LHCN-M2 (cell line): ENCODE data around the gene TSHR. TPM values are rescaled to one million over a fixed set of nuclear protein-coding genes. Genes with fewer than 3 reads are reported as not detected.
"Not testable (repeated sequence)": the region's sequence is repeated elsewhere in the genome, so short reads cannot be mapped to it uniquely, and the experiment has no call there.

Source experiments
- DNase-seq: peaks from one replicate; pipeline ENCODE4 v3.0.0-alpha.2; 2012; ENCODE audit warnings: low read depth
- total RNA-seq: library from RNA; depleted of rRNA; stranded (reverse); fragments of >200 nt; gene quantifications from 2 replicates; pipeline ENCODE4 v1.2.3, GENCODE V29; 2014

Gene TSHR
- total RNA-seq, 1 experiment from 2014 or later: 0.29 TPM

GRCh38 chr14:80948291-80948690, 7.1 kb upstream of the TSHR start:
- no peak for DNase-seq

GRCh38 chr14:80951491-80951890, 3.9 kb upstream of the TSHR start:
- no peak for DNase-seq

DNA sequence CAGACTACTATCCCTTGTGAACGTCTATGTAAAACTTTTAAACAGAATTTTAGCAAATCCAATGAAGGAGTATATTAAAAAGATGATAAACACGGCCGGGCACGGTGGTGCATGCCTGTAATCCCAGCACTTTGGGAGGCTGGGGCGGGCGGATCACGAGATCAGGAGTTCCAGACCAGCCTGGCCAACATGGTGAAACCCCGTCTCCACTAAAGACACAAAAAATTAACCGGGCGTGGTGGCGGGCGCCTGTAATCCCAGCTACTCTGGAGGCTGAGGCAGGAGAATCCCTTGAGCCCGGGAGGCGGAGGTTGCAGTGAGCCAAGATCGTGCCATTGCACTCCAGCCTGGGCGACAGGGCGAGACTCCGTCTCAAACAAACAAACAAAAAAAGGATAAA, 2.2 kb upstream of the TSHR start:
- DNase-seq: not testable (repeated sequence)

DNA sequence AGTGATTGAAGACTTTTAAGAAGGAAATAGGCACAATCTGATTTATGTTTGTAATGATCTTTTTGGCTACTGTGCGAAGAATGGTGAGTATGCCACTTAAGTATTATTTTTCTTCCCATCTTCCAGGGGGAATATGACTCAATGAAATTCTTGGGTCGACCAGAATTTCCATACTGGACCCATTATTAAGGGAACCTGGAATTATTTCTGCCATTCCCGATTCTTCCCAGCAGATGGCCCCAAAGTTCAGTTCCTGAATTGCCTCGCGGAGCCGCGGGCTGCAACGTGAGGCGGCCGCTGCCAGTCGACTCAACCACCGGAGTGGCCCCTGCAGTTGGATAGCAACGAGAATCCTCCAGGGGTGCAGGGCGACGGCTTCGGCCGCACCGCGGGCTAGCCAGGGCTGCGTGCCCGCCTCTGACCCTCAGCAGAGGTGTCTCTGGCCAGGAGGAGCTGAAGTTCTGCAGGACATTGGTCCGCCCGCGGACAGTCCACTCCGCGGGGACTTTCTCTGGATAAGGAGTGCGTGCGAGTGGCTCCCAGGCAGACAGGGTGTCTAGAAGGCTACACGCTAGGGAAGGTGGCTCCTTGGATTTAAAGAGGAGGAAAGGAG, 628 bp upstream of the TSHR start:
- DNase-seq: peak; percentile 82

DNA sequence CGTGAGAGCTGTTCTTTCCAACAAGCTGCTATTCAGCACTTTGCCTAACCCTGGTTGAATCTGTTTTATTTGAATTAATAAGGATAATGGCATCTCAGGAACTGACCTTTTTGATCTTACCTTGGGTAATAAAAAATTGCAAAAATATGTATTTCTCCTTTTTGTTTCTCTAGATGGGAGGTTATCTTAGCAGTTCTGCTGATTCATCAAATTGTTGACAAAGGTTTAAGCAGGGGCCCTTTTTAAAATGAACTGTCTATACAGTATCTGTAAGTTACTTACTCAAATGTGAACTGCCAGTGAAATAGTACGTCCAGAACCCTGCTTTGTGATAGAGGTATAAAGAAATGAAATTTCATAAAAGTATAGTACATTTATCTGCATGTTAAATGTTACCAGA, 681 bp downstream of the TSHR start:
- no peak for DNase-seq

DNA sequence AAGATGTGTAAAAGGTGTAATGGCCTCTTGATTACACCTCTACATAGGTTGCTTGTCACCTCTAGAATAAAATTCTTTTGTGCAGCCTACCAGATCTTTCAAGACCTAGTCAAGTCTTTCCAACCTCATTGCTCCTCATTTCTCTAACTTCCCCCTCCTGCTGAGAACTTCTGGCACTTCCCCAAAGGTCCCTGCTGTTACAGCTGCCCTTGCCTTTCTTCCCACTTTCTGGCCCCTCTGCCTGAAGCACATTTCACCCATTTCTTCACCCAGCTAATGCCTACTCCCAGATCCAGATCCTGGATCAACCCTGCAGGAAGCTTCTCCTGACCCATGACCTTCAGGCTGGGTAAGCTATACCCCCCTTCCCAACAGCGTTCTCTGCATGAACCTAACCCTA, 1.5 kb downstream of the TSHR start:
- peak; percentile 29 for DNase-seq

- DNase-seq: no peak
Observed at GRCh38 chr14:80957613-80958012, 2.2 kb downstream of the TSHR start.

DNA sequence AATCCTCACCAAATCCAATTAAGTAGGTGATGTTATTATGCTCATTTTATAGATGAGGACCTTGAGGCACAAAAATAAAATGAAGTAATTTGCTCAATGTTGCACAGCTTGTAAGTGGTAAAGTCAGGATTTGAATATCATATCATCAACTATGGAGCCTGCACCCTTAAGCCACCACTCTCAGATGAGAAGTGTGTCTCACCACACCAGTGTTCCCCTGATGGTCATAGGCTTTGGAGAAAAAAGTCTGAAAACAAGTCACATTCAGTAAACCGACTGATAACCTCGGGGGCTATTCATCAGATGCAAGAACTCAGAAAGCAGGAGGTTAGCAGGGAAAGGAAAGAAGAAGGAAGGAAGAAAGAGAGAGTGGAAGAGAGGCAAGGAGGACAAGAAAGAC, 2.8 kb downstream of the TSHR start:
- no peak for DNase-seq

DNA sequence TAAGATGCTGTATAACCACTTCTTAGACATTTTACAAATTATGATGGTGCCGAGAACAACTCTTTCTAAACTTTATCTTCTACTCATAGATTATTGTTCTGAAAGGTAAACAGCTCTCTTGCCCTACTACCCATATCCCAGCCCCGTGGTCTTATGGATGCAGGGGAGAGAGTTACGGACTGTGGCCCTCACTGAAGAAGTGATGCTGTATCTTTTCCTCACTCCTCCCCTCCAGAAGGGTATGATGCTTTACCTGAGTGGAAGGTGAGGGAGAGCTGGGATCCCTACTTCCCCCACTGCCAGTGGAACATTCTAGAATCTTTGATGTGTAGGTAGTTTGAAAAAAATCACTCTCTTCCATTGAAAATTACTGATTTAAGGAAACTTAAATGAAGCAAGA, 3.5 kb downstream of the TSHR start:
- no peak for DNase-seq

GRCh38 chr14:80959496-80959895, 4.1 kb downstream of the TSHR start:
- peak; percentile 19 for DNase-seq

DNA sequence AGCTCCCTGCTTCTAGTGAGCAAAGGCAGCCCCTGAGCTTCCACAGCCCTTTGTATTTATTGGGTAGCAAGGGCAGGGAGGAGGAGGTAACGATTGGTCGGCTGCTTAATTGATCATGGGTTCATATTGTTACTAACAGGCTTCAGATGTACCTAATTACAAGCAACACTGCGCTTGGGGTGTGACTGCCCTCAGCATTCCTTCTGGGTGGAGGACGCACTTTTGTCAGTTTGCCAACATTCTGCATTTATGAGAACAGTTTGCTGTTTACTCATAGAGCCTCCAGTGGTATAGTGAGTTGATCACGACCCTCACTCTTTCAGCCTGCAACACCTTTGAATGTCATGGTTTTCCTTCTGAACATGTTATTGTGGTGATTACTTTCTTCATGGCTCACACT, 9.6 kb downstream of the TSHR start:
- no peak for DNase-seq

GRCh38 chr14:80973931-80974641, 18.7 kb downstream of the TSHR start:
- DNase-seq: no peak

DNA sequence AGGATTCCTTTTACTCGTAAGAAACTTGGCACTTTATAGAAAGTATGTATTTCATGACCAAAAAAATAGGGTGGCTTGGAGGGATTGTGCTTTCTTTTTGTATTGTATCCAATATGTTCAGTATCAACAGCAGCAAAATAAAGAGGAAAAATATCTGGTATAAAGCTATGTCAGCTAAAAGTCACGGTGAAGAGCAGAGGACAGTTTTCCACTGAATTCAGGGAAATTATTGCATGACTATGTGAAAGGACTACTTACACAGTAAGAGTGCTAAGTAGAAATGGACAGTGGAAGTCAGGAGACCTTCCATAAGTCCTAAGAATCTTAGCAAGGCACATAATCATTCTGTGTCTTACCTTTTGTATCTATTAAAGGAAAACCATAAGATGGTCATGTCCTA, 19.3 kb downstream of the TSHR start:
- DNase-seq: no peak

GRCh38 chr14:80977221-80977620, 21.8 kb downstream of the TSHR start:
- no peak for DNase-seq

GRCh38 chr14:80978403-80978802, 23.0 kb downstream of the TSHR start:
- DNase-seq: no peak

DNA sequence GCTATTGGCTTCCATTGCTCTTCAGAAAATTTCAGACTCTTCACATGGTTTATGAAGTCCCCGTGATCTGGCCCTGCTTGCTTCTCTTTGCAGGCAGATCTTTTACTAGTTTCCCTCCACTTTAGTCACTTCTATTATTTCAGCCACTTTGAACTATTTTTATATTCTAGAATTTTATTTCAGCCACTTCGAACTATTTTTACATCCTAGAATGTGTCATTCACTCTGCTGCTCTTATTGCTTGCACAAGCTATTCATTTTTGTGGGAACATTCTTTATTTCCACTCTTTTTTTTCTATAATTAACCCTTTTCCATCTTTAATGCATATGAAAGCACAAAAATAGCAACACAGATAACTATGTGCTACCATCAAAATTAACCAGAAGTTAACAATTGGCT, 24.5 kb downstream of the TSHR start:
- no peak for DNase-seq

DNA sequence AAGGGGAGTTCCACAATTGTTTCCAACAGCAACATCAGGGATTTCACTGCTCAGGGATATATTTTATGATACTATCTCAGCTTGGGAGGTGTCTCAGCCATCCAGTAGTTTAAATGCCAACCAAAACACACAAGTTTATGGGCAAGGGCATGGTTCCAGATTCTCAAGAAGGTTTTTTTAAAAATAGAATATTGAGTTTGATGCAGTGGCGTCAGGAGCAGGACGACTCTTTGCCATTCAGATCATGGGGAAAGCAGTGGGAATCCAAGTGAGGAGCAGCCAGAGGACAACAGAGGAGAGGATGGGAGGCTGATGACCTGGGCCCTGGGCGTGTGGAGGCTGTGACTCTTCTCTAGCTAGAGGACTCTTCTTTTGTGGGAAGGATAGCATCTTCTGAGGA, 25.7 kb downstream of the TSHR start:
- no peak for DNase-seq

GRCh38 chr14:80981673-80982072, 26.3 kb downstream of the TSHR start:
- no peak for DNase-seq

GRCh38 chr14:80982711-80983110, 27.3 kb downstream of the TSHR start:
- no peak for DNase-seq

GRCh38 chr14:80987235-80988032, 32.0 kb downstream of the TSHR start:
- DNase-seq: peak; percentile 78

DNA sequence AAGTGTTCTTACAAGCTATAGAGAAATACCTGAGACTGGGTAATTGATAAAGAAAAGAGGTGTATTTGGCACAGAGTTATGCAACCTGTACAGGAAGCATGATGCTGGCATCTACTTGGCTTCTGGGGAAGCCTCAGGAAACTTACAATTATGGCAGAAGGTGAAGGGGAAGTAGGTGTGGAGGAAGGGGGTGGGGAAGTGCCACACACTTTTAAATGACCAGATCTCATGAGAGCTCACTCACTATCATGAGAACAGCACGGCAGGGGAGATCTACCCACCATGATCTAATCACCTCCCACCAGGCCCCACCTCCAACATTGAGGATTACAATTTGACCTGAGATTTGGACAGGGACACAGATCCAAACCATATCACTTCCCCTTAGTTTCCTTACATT, 32.8 kb downstream of the TSHR start:
- no peak for DNase-seq

DNA sequence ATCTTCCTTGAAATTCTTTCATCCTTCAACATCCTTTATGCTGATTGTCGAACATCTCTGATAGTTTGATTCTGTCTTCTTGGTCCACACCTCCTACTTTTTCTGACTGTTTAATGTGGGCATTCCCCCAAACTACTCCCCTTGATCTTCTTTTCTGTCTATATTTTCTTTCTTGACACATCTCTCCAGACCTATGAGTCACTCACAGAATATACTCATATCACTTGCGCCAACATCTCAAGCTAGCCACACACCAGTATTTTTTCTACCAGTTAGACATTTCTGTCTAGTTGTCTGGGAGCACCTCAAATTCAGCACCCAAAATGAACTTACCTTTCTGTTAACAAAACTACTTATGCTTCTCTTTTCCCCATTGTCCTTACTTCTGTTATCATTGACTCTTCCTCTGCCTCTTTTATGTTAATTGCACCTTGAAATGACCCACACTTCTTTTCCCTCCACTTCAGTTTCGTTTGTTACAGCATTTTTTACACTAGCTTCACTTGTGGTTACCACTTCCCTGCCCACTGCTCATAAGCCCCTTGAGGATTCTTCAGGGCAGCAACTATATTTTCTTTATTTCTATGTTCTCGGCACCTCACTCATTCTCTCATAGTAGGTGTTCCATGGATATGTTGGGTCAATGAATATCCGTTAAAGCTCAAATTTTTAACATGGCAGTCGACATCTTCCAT, 33.5 kb downstream of the TSHR start:
- peak; percentile 45 for DNase-seq
